GM18951 (cell line): ENCODE results near the gene PSMD11.

Source experiments
- POLR2A ChIP-seq: IDR thresholded peaks from 4 replicates; pipeline ENCODE4 v1.6.1; 2011; ENCODE audit warnings: mild to moderate bottlenecking; ENCODE audit not compliant: insufficient read length, insufficient read depth; ENCODE audit errors: extremely low read depth
- in situ Hi-C: fragments of 300-500 bp; cut with MboI; formaldehyde crosslinking; loops from one replicate; pipeline ENCODE4 v1.12.0; 2022; ENCODE audit warnings: low sequenced_read_pairs, mixed read lengths, inconsistent platforms; ENCODE audit not compliant: unreplicated experiment

Gene PSMD11

DNA sequence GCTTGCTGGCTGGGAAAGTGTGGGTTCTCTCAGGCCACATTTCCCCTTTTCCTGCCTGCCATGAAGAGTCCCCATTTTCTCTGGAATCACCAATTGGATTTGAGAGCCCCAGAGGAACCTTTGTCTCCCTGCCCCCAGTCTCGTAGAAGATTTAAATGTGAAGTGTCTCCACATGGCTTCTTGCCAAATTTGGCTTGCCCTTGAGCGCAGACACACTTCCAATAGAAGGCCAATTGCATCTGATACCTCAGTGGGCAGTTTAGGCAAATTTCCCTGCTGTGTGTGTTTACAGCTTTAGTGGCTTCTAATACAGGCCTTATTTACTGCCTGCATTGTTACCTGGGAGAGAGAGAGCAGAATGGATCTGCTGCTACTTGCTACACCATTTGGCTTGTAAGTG lies 72.1 kb downstream of the PSMD11 start:
- in situ Hi-C loops, result no loop called here
- no peak for TF ChIP-seq POLR2A

DNA sequence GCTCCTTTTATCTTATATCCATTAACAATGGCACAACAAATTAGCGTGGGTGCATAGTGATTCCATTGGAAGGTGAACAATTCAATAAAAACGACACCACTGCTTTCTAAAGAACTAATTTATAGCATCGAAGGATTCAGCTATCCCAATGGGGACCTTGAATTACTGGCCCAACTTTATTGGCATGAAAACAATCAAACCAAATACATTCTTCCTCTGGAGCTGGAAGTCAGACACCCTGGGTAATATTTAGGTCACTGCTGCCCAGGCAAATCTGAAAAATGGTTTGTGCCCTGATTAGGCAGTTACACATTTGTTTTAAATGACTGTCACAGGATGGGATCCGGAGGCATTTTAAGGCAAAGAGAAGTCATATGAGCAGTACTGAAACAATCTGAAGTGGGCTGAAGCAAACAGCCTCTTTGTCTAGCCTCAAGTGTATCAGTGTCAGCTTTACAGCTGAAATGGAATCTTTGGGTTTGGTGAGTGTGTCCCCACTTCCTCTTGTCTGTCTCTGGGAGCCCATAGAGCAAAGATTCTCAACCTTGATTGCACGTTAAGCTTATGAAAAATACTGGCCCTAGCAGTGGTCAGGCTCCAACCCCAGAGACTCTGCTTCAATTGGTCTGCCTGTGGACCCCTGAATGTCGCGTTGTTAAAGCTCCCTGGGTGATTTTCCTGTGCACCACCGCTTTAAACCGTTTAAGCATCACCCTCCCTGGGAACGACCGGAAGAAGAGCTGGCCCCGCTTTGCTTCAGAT lies 72.8 kb downstream of the PSMD11 start:
- TF ChIP-seq POLR2A, result no peak
- in situ Hi-C loops, result no loop called here

DNA sequence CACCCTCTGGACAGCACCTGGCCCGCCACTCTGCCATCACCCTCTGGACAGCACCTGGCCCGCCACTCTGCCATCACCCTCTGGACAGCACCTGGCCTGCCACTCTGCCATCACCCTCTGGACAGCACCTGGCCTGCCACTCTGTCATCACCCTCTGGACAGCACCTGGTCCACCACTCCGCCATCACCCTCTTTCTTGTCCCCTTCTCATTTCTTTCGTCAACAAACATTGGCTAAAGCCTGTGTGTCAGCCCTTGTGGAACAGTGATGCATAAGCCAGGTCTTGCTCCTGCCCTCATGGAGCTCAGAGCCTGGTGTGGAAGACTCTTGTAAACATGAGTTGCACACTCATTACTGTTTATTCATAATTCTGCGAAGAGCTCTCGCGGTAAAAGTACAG lies 73.7 kb downstream of the PSMD11 start:
- in situ Hi-C loops, result no loop called here
- TF ChIP-seq POLR2A, result no peak

DNA sequence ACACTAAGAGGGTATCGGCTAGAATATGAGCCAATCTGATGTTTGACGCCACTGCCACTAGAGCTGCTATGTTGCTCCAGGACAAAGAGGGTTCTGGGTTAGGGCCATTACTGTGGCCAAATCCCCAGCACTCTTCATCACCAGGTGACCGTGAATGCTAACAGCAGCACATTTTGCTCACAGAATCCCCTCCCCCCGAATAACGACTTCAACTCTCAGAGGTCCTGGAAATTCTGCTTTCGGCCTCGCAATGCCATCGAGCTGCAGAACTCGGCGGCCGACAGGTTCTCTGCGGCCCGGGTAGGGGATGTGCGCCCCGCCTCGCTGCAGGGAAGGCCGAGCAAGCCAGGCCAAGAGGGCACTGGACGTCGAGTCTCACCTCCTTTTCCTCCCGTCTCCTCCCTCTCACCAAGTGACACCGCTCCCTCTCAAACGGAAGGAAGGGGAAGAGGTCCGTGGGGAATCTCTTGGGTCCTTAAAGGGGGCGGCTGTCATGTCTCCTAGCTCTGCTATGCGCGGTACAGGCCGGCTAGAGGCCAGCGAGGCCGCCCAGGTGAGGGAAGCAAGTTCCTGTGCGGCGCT lies 74.4 kb downstream of the PSMD11 start:
- TF ChIP-seq POLR2A, result no peak
- in situ Hi-C loops, result no loop called here

DNA sequence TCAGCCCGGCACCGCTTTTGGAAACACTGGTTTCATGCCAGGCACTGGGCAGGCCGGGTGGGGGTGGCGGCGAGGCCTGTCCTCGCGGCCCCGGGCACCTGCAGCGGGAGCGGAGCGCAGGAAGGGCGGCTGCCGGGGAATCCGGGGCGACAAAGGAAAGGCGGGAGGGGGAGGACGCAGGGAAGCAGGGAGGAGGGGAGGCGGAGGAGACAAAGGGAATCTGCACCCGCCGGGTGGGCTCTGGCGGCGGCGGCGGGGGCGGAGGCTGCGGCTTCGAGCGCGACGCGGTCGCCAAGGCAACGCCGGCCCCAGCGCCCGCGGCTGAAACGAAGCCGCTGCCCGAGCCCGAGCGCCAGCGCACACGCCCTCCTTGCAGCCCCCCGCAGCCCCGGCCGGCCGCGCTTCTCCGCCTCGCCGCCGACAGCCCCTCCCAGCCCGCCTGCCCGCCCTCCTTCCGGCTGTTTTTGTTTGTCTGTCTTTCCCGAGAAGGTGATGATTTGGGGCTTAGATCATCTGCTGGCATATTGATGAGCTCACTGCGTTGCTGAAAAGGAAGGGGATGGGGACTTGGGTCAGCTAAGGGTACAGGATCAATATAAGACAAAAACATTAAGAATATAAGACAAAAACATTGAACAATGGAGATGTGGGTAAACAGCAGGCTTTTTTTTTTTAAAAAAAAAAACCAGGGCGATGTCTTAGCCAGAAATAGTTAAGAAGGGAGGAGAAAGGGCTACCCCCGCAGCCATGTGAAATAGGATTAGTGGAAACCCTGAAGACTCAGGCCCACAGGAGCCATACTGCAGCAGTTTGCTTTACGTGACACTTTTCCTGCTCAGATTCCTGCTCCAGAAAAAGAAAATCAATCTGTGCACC lies 75.2 kb downstream of the PSMD11 start:
- peak; percentile 19 for TF ChIP-seq POLR2A
- in situ Hi-C loops, result loop anchor here (10.0 kb wide), 1 partner anchor 85 kb away; no protein-coding TSS in a partner anchor

DNA sequence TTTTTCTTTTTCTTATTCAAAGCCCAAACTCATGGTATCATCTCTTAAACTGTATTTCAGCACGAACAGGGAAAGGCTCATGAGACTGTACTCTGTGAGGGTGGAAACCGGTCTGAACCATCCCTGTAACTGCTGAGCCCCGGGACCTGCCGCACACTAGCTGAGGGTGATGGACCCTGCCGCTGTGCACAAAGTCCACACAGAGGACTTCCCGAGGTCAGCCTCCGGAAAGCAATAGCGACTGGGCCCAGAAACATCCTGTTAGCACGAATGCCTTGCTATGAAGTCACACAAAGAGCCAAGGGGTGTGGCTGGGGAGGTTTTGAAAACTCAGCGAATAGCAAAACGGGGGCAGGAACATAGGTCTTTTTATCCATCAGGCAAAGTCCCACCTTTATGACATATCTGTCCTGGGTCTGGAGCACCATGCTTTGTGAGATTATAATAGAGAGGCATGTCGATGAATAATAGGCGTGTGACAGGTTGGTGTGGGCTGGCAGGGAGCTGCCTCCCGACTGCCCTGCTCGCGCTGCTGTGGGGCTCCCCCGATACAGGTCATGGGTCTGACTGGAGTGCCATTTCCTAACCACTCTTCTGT lies 75.9 kb downstream of the PSMD11 start:
- in situ Hi-C loops, result loop anchor here (10.0 kb wide), 1 partner anchor 85 kb away; no protein-coding TSS in a partner anchor
- peak; percentile 48 for TF ChIP-seq POLR2A

DNA sequence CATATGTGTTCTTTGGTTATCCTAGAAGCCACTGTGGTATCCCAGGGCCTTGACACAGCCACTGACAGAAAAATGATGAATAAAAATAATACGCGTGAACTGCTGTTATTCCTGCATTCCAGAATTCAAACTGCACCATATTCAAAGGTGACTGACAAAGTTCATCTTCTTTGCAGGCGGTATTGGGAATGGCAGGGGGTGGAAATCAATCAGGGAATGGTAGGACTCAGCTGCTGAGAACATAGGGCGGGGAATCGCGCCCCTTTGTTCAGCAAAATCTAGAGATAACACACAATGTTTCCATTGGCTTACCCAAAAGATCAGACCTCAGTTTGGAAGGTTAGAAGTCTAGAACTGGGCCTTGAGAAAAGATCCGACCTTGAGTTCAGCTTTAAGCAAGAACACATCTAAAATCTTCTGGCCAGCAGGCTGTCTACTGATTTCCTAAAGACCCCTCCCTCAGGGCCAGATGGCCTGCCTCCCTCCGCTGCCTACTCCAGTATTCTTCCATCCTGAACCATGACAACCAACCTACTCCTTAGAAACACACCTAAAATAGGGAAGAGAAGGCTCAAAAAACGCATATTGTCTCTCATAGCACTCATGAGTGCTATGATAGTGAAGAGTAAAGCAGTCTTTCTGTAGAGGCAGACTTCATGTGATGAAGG lies 76.6 kb downstream of the PSMD11 start:
- in situ Hi-C loops, result loop anchor here (10.0 kb wide), 1 partner anchor 84 kb away; no protein-coding TSS in a partner anchor
- TF ChIP-seq POLR2A, result no peak

DNA sequence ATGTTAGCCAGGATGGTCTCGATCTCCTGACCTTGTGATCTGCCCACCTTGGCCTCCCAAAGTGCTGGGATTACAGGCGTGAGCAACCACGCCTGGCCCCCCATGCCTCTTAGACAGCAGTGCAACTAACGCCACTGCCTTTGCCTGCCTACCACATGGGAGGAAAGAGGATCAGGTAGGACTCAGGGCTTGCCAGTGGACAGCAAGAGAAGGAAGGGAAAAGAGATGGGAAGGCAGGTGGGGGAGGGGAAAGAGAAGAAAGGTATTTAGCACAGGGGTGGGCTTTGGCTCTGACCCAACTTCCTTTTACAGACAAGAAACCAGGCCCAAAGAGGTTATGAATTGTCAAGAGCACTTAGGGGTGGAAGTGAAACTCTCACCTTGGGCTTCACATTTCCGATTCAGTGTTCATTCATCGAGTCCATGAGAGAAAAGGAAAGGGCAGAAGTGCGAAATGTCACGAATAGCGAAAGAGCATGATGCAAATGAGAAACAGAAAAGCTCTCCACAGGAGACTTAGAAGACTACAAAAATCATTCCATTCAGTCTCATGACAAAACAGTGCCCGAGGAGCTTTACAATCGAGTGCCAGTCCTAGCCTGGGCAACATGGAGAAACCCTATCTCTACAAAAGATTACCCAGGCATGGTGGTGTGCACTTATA lies 78.8 kb downstream of the PSMD11 start:
- in situ Hi-C loops, result loop anchor here (10.0 kb wide), 1 partner anchor 82 kb away; no protein-coding TSS in a partner anchor
- TF ChIP-seq POLR2A, result peak; percentile 38

DNA sequence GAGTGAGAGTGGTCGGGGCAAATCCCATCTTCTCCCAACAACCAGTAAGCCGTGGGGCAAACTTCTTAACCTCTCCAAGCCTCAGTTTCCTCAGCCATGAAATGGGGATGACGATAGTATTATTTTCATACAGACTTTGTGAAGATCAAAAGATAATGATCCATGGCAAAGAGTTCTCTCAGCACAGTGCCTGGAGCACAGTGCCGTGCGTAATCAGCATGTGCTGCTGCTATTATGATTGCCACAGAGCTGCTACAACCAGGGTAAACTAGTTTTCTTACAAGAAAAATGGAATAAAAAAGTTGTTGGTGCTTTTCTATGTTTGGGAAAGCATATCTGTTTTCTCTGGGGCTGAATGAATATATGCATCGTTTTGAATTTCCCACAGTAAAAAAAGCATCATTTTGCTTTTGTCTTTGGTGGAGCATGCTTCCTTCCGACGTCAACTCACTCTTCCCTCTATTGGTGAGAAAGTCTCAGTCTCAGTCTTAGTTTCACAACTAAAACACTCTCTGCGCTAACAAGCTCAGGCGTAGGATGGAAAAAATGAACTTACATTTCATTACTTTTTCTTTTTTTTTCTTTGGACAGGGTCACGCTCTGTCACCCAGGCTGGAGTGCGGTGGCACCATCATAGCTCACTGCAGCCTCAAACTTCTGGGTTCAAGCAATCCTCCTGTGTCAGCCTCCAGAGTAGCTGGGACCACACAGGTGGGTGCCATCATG lies 79.7 kb downstream of the PSMD11 start:
- TF ChIP-seq POLR2A, result peak; percentile 19
- in situ Hi-C loops, result loop anchor here (10.0 kb wide), 1 partner anchor 81 kb away; no protein-coding TSS in a partner anchor

DNA sequence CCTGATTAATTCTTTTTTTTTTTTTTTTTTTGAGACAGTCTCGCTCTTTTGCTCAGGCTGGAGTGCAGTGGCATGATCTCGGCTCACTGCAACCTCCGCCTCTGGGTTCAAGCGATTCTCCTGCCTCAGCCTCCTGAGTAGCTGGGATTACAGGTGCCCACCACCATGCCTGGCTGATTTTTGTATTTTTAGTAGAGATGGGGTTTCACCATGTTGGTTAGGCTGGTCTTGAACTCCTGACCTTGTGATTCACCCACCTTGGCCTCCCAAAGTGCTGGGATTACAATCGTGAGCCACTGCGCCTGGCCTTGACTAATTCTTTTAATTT lies 80.2 kb downstream of the PSMD11 start:
- in situ Hi-C loops, result loop anchor here (10.0 kb wide), 1 partner anchor 80 kb away; no protein-coding TSS in a partner anchor

DNA sequence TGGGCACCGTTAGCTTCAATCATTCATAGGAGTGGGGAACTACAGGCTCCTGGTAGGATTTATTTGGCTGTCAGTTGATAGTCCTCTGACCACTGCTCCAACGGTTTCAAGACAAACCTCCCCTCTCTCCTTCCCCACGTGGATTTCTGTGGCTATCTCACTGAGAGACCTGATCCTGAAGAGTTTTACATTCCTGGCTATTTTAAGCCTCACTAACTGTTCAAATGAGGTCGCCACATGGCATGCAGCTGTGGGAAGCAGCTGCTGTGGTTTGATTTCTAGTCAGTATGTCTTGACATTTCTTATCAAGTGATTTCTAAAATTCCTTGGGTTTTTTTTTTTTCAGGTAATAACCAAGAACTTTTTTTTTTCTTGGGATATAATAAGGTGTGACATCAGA lies 80.8 kb downstream of the PSMD11 start:
- no peak for TF ChIP-seq POLR2A
- in situ Hi-C loops, result loop anchor here (10.0 kb wide), 1 partner anchor 80 kb away; no protein-coding TSS in a partner anchor
